H9 (cell line): ENCODE data around the gene RHBDF1. TPM values are rescaled to one million over a fixed set of nuclear protein-coding genes. Genes with fewer than 3 reads are reported as not detected.
A peak's percentile ranks its signal among the peaks of the same experiment; 100 is the strongest.

Experiments used
- DNase-seq: peaks from one replicate; pipeline ENCODE4 v3.0.0-alpha.2; 2017
- H2AFZ ChIP-seq: one replicate; pipeline ENCODE4 v1.6.1; 2013; ENCODE audit warnings: mild to moderate bottlenecking, low read length, control low read depth, moderate library complexity
- H2AK5ac ChIP-seq: 2 replicates; pipeline ENCODE4 v1.6.1; 2013; ENCODE audit warnings: low read length, control low read depth, mixed read lengths; ENCODE audit not compliant: insufficient read length
- H2BK120ac ChIP-seq: one replicate; pipeline ENCODE4 v1.6.1; 2013; ENCODE audit warnings: low read depth, mild to moderate bottlenecking, low read length, control low read depth, inconsistent platforms; ENCODE audit not compliant: poor library complexity, severe bottlenecking
- H2BK12ac ChIP-seq: 2 replicates; pipeline ENCODE4 v1.6.1; 2013; ENCODE audit warnings: low read length, control low read depth, mixed read lengths, low read depth; ENCODE audit not compliant: insufficient read length
- H2BK15ac ChIP-seq: 2 replicates; pipeline ENCODE4 v1.6.1; 2013; ENCODE audit warnings: low read depth, low read length, control low read depth
- H2BK20ac ChIP-seq: one replicate; pipeline ENCODE4 v1.6.1; 2013; ENCODE audit warnings: low read depth, mild to moderate bottlenecking, low read length, control low read depth, inconsistent platforms; ENCODE audit not compliant: poor library complexity, severe bottlenecking
- H2BK5ac ChIP-seq: 2 replicates; pipeline ENCODE4 v1.6.1; 2013; ENCODE audit warnings: low read length, control low read depth, mixed read lengths; ENCODE audit not compliant: insufficient read length
- H3K14ac ChIP-seq: 2 replicates; pipeline ENCODE4 v1.6.1; 2013; ENCODE audit warnings: low read length, control low read depth; ENCODE audit not compliant: insufficient read depth
- H3K18ac ChIP-seq: 2 replicates; pipeline ENCODE4 v1.6.1; 2013; ENCODE audit warnings: low read depth, mild to moderate bottlenecking, mixed read lengths, low read length, control low read depth; ENCODE audit not compliant: insufficient read length
- H3K23ac ChIP-seq: 2 replicates; pipeline ENCODE4 v1.6.1; 2013; ENCODE audit warnings: low read length, control low read depth, mixed read lengths, low read depth; ENCODE audit not compliant: insufficient read length
- H3K23me2 ChIP-seq: 2 replicates; pipeline ENCODE4 v1.6.1; 2013; ENCODE audit warnings: low read depth, mild to moderate bottlenecking, mixed read lengths, low read length, control low read depth; ENCODE audit not compliant: insufficient read length, poor library complexity, severe bottlenecking
- H3K27ac ChIP-seq: 2 replicates; pipeline ENCODE4 v1.5.1; 2013; ENCODE audit warnings: low read length, control low read depth, mixed read lengths, low read depth; ENCODE audit not compliant: insufficient read length
- H3K27me3 ChIP-seq: 2 replicates; pipeline ENCODE4 v1.6.1; 2013; ENCODE audit warnings: low read length, control low read depth, inconsistent platforms; ENCODE audit not compliant: insufficient read depth
- H3K4ac ChIP-seq: 2 replicates; pipeline ENCODE4 v1.6.1; 2013; ENCODE audit warnings: low read depth, mild to moderate bottlenecking, control low read depth, inconsistent platforms, low read length, moderate library complexity
- H3K4me1 ChIP-seq: 2 replicates; pipeline ENCODE4 v1.6.1; 2013; ENCODE audit warnings: low read length, control low read depth, inconsistent platforms; ENCODE audit not compliant: insufficient read depth
- H3K4me2 ChIP-seq: 2 replicates; pipeline ENCODE4 v1.6.1; 2013; ENCODE audit warnings: low read length, control low read depth, mixed read lengths; ENCODE audit not compliant: insufficient read length, insufficient read depth
- H3K56ac ChIP-seq: 2 replicates; pipeline ENCODE4 v1.6.1; 2013; ENCODE audit warnings: low read depth, mild to moderate bottlenecking, mixed read lengths, low read length, control low read depth; ENCODE audit not compliant: insufficient read length
- H3K79me1 ChIP-seq: 2 replicates; pipeline ENCODE4 v1.6.1; 2013; ENCODE audit warnings: low read depth, mild to moderate bottlenecking, moderate library complexity, low read length, control low read depth, inconsistent platforms; ENCODE audit not compliant: insufficient read depth, poor library complexity, severe bottlenecking
- H3K79me2 ChIP-seq: 2 replicates; pipeline ENCODE4 v1.6.1; 2013; ENCODE audit warnings: low read length, control low read depth, inconsistent platforms; ENCODE audit not compliant: insufficient read depth
- H3K9ac ChIP-seq: 2 replicates; pipeline ENCODE4 v1.6.1; 2013; ENCODE audit warnings: low read length, control low read depth, mixed read lengths; ENCODE audit not compliant: insufficient read length; ENCODE audit errors: extremely low read depth
- H3K9me3 ChIP-seq: one replicate; pipeline ENCODE4 v1.6.1; 2013; ENCODE audit warnings: low read depth, low read length, inconsistent platforms; ENCODE audit not compliant: control insufficient read depth
- H3T11ph ChIP-seq: one replicate; pipeline ENCODE4 v1.6.1; 2013; ENCODE audit warnings: mild to moderate bottlenecking, low read length, control low read depth, inconsistent platforms
- H4K20me1 ChIP-seq: one replicate; pipeline ENCODE4 v1.6.1; 2013; ENCODE audit not compliant: control insufficient read depth, insufficient read length, insufficient read depth
- H4K5ac ChIP-seq: 2 replicates; pipeline ENCODE4 v1.6.1; 2013; ENCODE audit warnings: low read depth, mild to moderate bottlenecking, mixed read lengths, low read length, control low read depth; ENCODE audit not compliant: insufficient read length
- H4K8ac ChIP-seq: replicated peaks from 2 replicates; pipeline ENCODE4 v1.6.1; 2013; ENCODE audit warnings: low read length, control low read depth, mixed read lengths, low read depth; ENCODE audit not compliant: insufficient read length
- H4K91ac ChIP-seq: 2 replicates; pipeline ENCODE4 v1.6.1; 2013; ENCODE audit warnings: low read depth, mild to moderate bottlenecking, moderate library complexity, mixed read lengths, low read length, control low read depth; ENCODE audit not compliant: insufficient read length
- H3K27ac Mint-ChIP-seq, 3 experiments: 2 replicates in 2 of 3; 3 replicates in 1 of 3; pipeline ENCODE4 v1.8.0; 2020 to 2021; ENCODE audit warnings: mixed read lengths in 3 of 3, mild to moderate bottlenecking in 1 of 3, moderate library complexity in 1 of 3
- H3K27me3 Mint-ChIP-seq: 2 replicates; pipeline ENCODE4 v1.8.0; 2021; ENCODE audit warnings: low read depth, mild to moderate bottlenecking, moderate library complexity, mixed read lengths
- H3K36me3 Mint-ChIP-seq, 3 experiments: 2 replicates in 2 of 3; 3 replicates in 1 of 3; pipeline ENCODE4 v1.8.0; 2020 to 2021; ENCODE audit warnings: low read depth in 3 of 3, mixed read lengths in 3 of 3; ENCODE audit not compliant: insufficient read depth in 1 of 3
- H3K4me1 Mint-ChIP-seq, 2 experiments: 2 replicates each; pipeline ENCODE4 v1.8.0; 2020; ENCODE audit warnings: mixed read lengths in 2 of 2
- H3K4me3 Mint-ChIP-seq, 2 experiments: 2 replicates in 1 of 2; 3 replicates in 1 of 2; pipeline ENCODE4 v1.8.0; 2020 to 2021; ENCODE audit warnings: mild to moderate bottlenecking in 2 of 2, mixed read lengths in 2 of 2, moderate library complexity in 1 of 2
- H3K9me3 Mint-ChIP-seq, 2 experiments: 2 replicates in 1 of 2; 3 replicates in 1 of 2; pipeline ENCODE4 v1.8.0; 2020; ENCODE audit warnings: mild to moderate bottlenecking in 2 of 2, mixed read lengths in 2 of 2, moderate library complexity in 1 of 2
- WGBS: extraction: QIAGEN DNeasy Blood & Tissue Kit; methylation state at CpG from one replicate; pipeline ENCODE4 v1.1.7; 2013; ENCODE audit warnings: missing lambda C conversion rate, low lambda C conversion rate, mixed read lengths; ENCODE audit not compliant: insufficient read length; ENCODE audit errors: extremely low coverage; 5-methylcytosine and 5-hydroxymethylcytosine counted together
- total RNA-seq: library from RNA; stranded (reverse); gene quantifications from 2 replicates; pipeline ENCODE4 v1.2.1, GENCODE V29; 2021
- TF ChIP-seq, protein P1 (sequence below): fragments of 200-600 bp; sonication (generic); conservative IDR thresholded peaks from 3 replicates; pipeline ENCODE4 v1.8.0; 2021; ENCODE audit warnings: antibody characterized with exemption, mild to moderate bottlenecking

The RHBDF1 gene
- total RNA-seq, 1 experiment from 2014 or later, result 34.6 TPM

DNA sequence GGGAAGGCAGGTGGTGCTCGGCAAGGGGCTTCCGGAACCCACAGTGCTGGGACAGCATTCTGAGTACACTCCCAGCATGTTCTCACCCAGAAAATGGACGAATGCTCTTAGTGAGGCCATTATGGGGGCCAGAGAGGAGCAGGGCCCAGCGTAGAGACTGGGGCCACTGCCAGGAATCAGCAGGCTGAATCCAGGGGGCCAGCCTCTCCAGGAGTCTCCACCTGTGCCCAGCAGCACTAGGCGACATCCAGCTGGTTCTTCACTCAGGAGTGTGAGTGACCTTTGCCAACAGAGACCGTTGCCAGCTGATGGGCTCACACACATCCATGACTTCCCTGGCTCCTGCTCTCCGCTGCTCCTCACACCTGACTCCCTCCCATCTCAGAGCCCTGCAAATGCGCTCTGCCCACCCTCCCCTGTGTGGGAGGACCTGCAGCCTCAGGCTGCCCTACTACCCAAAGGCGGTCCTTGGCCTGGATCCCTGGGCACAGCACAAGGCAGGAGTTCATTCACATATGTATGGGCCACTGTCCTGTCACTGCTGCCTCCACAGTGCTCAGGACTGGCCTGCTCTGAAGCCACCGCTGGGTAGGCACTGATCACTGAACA lies 5.1 kb downstream of the RHBDF1 start:
- no peaks in the 10 kb centered on the region; the same call in 1 of the 2 replicates for H3K79me2 ChIP-seq
- no peak overlapping the region for H3K18ac ChIP-seq
- H2BK20ac ChIP-seq, result no peak overlapping the region
- H3K9me3 ChIP-seq, result no peaks in the 10 kb centered on the region
- no peak overlapping the region for H4K8ac ChIP-seq
- H3T11ph ChIP-seq, result no peak overlapping the region
- Mint-ChIP-seq H3K4me1 (peaks cover 21 to 29% of the 10 kb centered on the region in 2 experiments), H3K36me3 (peaks cover 3 to 12% (median 8%) of the 10 kb centered on the region in 3 experiments; a peak in 5 of 7 replicates), H3K27ac (peak overlapping the region in 1 of 3 experiments; percentile 27; a peak in 1 of 7 replicates), H3K27me3 (no peaks in the 10 kb centered on the region), H3K9me3 (no peaks in the 10 kb centered on the region), H3K4me3 (peak overlapping the region in 1 of 2 experiments; percentile 14; a peak in 1 of 5 replicates)
- no peak overlapping the region for H4K91ac ChIP-seq
- H3K4me1 ChIP-seq, result no peaks in the 10 kb centered on the region
- H2BK12ac ChIP-seq, result no peak overlapping the region
- H3K4ac ChIP-seq, result no peak overlapping the region
- no peak overlapping the region for H2BK120ac ChIP-seq
- H3K4me2 ChIP-seq, result no peak overlapping the region
- H4K20me1 ChIP-seq, result no peaks in the 10 kb centered on the region
- no peak overlapping the region for H2AK5ac ChIP-seq
- H4K5ac ChIP-seq, result no peak overlapping the region
- no peak overlapping the region; the same call in 1 of the 2 replicates for H3K14ac ChIP-seq
- no peak overlapping the region for H3K27ac ChIP-seq
- WGBS, result no CpG with 5 or more reads among the region's 10 CpGs
- no peaks in the 10 kb centered on the region for H3K27me3 ChIP-seq
- H3K9ac ChIP-seq, result no peak overlapping the region
- peaks cover 10% of the 10 kb centered on the region for H3K23me2 ChIP-seq
- no peak for DNase-seq
- H2BK5ac ChIP-seq, result no peak overlapping the region
- H2BK15ac ChIP-seq, result no peak overlapping the region
- no peaks in the 10 kb centered on the region for H3K79me1 ChIP-seq
- TF ChIP-seq, protein P1, sequence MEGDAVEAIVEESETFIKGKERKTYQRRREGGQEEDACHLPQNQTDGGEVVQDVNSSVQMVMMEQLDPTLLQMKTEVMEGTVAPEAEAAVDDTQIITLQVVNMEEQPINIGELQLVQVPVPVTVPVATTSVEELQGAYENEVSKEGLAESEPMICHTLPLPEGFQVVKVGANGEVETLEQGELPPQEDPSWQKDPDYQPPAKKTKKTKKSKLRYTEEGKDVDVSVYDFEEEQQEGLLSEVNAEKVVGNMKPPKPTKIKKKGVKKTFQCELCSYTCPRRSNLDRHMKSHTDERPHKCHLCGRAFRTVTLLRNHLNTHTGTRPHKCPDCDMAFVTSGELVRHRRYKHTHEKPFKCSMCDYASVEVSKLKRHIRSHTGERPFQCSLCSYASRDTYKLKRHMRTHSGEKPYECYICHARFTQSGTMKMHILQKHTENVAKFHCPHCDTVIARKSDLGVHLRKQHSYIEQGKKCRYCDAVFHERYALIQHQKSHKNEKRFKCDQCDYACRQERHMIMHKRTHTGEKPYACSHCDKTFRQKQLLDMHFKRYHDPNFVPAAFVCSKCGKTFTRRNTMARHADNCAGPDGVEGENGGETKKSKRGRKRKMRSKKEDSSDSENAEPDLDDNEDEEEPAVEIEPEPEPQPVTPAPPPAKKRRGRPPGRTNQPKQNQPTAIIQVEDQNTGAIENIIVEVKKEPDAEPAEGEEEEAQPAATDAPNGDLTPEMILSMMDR, result no peak
- no peak overlapping the region for H3K23ac ChIP-seq
- H2AFZ ChIP-seq, result no peak overlapping the region
- no peak overlapping the region for H3K56ac ChIP-seq
